H9 (cell line): ENCODE results near the gene F13B. TPM values are rescaled to one million over a fixed set of nuclear protein-coding genes. Genes with fewer than 3 reads are reported as not detected.

Experiments used
- DNase-seq: peaks from one replicate; pipeline ENCODE4 v3.0.0-alpha.2; 2017
- H2AFZ ChIP-seq: one replicate; pipeline ENCODE4 v1.6.1; 2013; ENCODE audit warnings: mild to moderate bottlenecking, low read length, control low read depth, moderate library complexity
- H2AK5ac ChIP-seq: 2 replicates; pipeline ENCODE4 v1.6.1; 2013; ENCODE audit warnings: low read length, control low read depth, mixed read lengths; ENCODE audit not compliant: insufficient read length
- H2BK120ac ChIP-seq: one replicate; pipeline ENCODE4 v1.6.1; 2013; ENCODE audit warnings: low read depth, mild to moderate bottlenecking, low read length, control low read depth, inconsistent platforms; ENCODE audit not compliant: poor library complexity, severe bottlenecking
- H2BK12ac ChIP-seq: 2 replicates; pipeline ENCODE4 v1.6.1; 2013; ENCODE audit warnings: low read length, control low read depth, mixed read lengths, low read depth; ENCODE audit not compliant: insufficient read length
- H2BK15ac ChIP-seq: 2 replicates; pipeline ENCODE4 v1.6.1; 2013; ENCODE audit warnings: low read depth, low read length, control low read depth
- H2BK20ac ChIP-seq: one replicate; pipeline ENCODE4 v1.6.1; 2013; ENCODE audit warnings: low read depth, mild to moderate bottlenecking, low read length, control low read depth, inconsistent platforms; ENCODE audit not compliant: poor library complexity, severe bottlenecking
- H2BK5ac ChIP-seq: 2 replicates; pipeline ENCODE4 v1.6.1; 2013; ENCODE audit warnings: low read length, control low read depth, mixed read lengths; ENCODE audit not compliant: insufficient read length
- H3K14ac ChIP-seq: 2 replicates; pipeline ENCODE4 v1.6.1; 2013; ENCODE audit warnings: low read length, control low read depth; ENCODE audit not compliant: insufficient read depth
- H3K18ac ChIP-seq: 2 replicates; pipeline ENCODE4 v1.6.1; 2013; ENCODE audit warnings: low read depth, mild to moderate bottlenecking, mixed read lengths, low read length, control low read depth; ENCODE audit not compliant: insufficient read length
- H3K23ac ChIP-seq: 2 replicates; pipeline ENCODE4 v1.6.1; 2013; ENCODE audit warnings: low read length, control low read depth, mixed read lengths, low read depth; ENCODE audit not compliant: insufficient read length
- H3K23me2 ChIP-seq: 2 replicates; pipeline ENCODE4 v1.6.1; 2013; ENCODE audit warnings: low read depth, mild to moderate bottlenecking, mixed read lengths, low read length, control low read depth; ENCODE audit not compliant: insufficient read length, poor library complexity, severe bottlenecking
- H3K27ac ChIP-seq: 2 replicates; pipeline ENCODE4 v1.5.1; 2013; ENCODE audit warnings: low read length, control low read depth, mixed read lengths, low read depth; ENCODE audit not compliant: insufficient read length
- H3K27me3 ChIP-seq: 2 replicates; pipeline ENCODE4 v1.6.1; 2013; ENCODE audit warnings: low read length, control low read depth, inconsistent platforms; ENCODE audit not compliant: insufficient read depth
- H3K4ac ChIP-seq: 2 replicates; pipeline ENCODE4 v1.6.1; 2013; ENCODE audit warnings: low read depth, mild to moderate bottlenecking, control low read depth, inconsistent platforms, low read length, moderate library complexity
- H3K4me1 ChIP-seq: 2 replicates; pipeline ENCODE4 v1.6.1; 2013; ENCODE audit warnings: low read length, control low read depth, inconsistent platforms; ENCODE audit not compliant: insufficient read depth
- H3K4me2 ChIP-seq: 2 replicates; pipeline ENCODE4 v1.6.1; 2013; ENCODE audit warnings: low read length, control low read depth, mixed read lengths; ENCODE audit not compliant: insufficient read length, insufficient read depth
- H3K56ac ChIP-seq: 2 replicates; pipeline ENCODE4 v1.6.1; 2013; ENCODE audit warnings: low read depth, mild to moderate bottlenecking, mixed read lengths, low read length, control low read depth; ENCODE audit not compliant: insufficient read length
- H3K79me1 ChIP-seq: 2 replicates; pipeline ENCODE4 v1.6.1; 2013; ENCODE audit warnings: low read depth, mild to moderate bottlenecking, moderate library complexity, low read length, control low read depth, inconsistent platforms; ENCODE audit not compliant: insufficient read depth, poor library complexity, severe bottlenecking
- H3K79me2 ChIP-seq: 2 replicates; pipeline ENCODE4 v1.6.1; 2013; ENCODE audit warnings: low read length, control low read depth, inconsistent platforms; ENCODE audit not compliant: insufficient read depth
- H3K9ac ChIP-seq: 2 replicates; pipeline ENCODE4 v1.6.1; 2013; ENCODE audit warnings: low read length, control low read depth, mixed read lengths; ENCODE audit not compliant: insufficient read length; ENCODE audit errors: extremely low read depth
- H3K9me3 ChIP-seq: one replicate; pipeline ENCODE4 v1.6.1; 2013; ENCODE audit warnings: low read depth, low read length, inconsistent platforms; ENCODE audit not compliant: control insufficient read depth
- H3T11ph ChIP-seq: one replicate; pipeline ENCODE4 v1.6.1; 2013; ENCODE audit warnings: mild to moderate bottlenecking, low read length, control low read depth, inconsistent platforms
- H4K20me1 ChIP-seq: one replicate; pipeline ENCODE4 v1.6.1; 2013; ENCODE audit not compliant: control insufficient read depth, insufficient read length, insufficient read depth
- H4K5ac ChIP-seq: 2 replicates; pipeline ENCODE4 v1.6.1; 2013; ENCODE audit warnings: low read depth, mild to moderate bottlenecking, mixed read lengths, low read length, control low read depth; ENCODE audit not compliant: insufficient read length
- H4K8ac ChIP-seq: replicated peaks from 2 replicates; pipeline ENCODE4 v1.6.1; 2013; ENCODE audit warnings: low read length, control low read depth, mixed read lengths, low read depth; ENCODE audit not compliant: insufficient read length
- H4K91ac ChIP-seq: 2 replicates; pipeline ENCODE4 v1.6.1; 2013; ENCODE audit warnings: low read depth, mild to moderate bottlenecking, moderate library complexity, mixed read lengths, low read length, control low read depth; ENCODE audit not compliant: insufficient read length
- H3K27ac Mint-ChIP-seq, 3 experiments: 2 replicates in 2 of 3; 3 replicates in 1 of 3; pipeline ENCODE4 v1.8.0; 2020 to 2021; ENCODE audit warnings: mixed read lengths in 3 of 3, mild to moderate bottlenecking in 1 of 3, moderate library complexity in 1 of 3
- H3K27me3 Mint-ChIP-seq: 2 replicates; pipeline ENCODE4 v1.8.0; 2021; ENCODE audit warnings: low read depth, mild to moderate bottlenecking, moderate library complexity, mixed read lengths
- H3K36me3 Mint-ChIP-seq, 3 experiments: 2 replicates in 2 of 3; 3 replicates in 1 of 3; pipeline ENCODE4 v1.8.0; 2020 to 2021; ENCODE audit warnings: low read depth in 3 of 3, mixed read lengths in 3 of 3; ENCODE audit not compliant: insufficient read depth in 1 of 3
- H3K4me1 Mint-ChIP-seq, 2 experiments: 2 replicates each; pipeline ENCODE4 v1.8.0; 2020; ENCODE audit warnings: mixed read lengths in 2 of 2
- H3K4me3 Mint-ChIP-seq, 2 experiments: 2 replicates in 1 of 2; 3 replicates in 1 of 2; pipeline ENCODE4 v1.8.0; 2020 to 2021; ENCODE audit warnings: mild to moderate bottlenecking in 2 of 2, mixed read lengths in 2 of 2, moderate library complexity in 1 of 2
- H3K9me3 Mint-ChIP-seq, 2 experiments: 2 replicates in 1 of 2; 3 replicates in 1 of 2; pipeline ENCODE4 v1.8.0; 2020; ENCODE audit warnings: mild to moderate bottlenecking in 2 of 2, mixed read lengths in 2 of 2, moderate library complexity in 1 of 2
- total RNA-seq: library from RNA; stranded (reverse); gene quantifications from 2 replicates; pipeline ENCODE4 v1.2.1, GENCODE V29; 2021
- TF ChIP-seq, protein P1 (sequence below): fragments of 200-600 bp; sonication (generic); conservative IDR thresholded peaks from 3 replicates; pipeline ENCODE4 v1.8.0; 2021; ENCODE audit warnings: antibody characterized with exemption, mild to moderate bottlenecking

Gene F13B
- total RNA-seq, 1 experiment from 2014 or later: not detected

DNA sequence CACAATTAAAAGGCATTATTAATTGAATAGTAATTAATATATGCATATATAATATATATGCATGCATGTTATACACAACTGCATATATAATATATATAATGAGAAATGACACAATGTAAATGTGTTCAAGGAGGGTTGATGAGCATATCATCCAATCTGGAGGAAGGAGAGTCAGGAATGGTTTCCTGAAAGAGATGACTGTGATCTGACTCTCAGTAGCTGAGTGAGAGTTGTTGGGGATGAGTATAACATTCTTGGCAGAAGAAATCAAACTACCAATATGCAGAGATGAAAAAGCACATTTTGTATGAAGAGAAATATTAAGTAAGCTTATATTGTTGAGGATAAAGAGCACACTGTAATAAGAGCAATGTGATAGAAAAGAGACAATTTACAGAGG is 37.3 kb downstream of the F13B start:
- Histone ChIP-seq H3K9ac (no peak overlapping the region), H3K9me3 (no peaks in the 10 kb centered on the region), H3K23me2 (no peaks in the 10 kb centered on the region), H3K27ac (no peak overlapping the region), H4K8ac (no peak overlapping the region), H2BK5ac (no peak overlapping the region), H2BK15ac (no peak overlapping the region), H3T11ph (no peak overlapping the region), H2BK20ac (no peak overlapping the region), H3K23ac (no peak overlapping the region), H4K20me1 (no peaks in the 10 kb centered on the region), H3K79me1 (no peaks in the 10 kb centered on the region), H3K56ac (no peak overlapping the region), H3K4me2 (no peak overlapping the region), H3K79me2 (no peaks in the 10 kb centered on the region), H2AFZ (no peak overlapping the region), H4K5ac (no peak overlapping the region), H3K27me3 (no peaks in the 10 kb centered on the region), H3K18ac (no peak overlapping the region), H3K14ac (no peak overlapping the region), H4K91ac (no peak overlapping the region), H2BK120ac (no peak overlapping the region), H2AK5ac (no peak overlapping the region), H2BK12ac (no peak overlapping the region), H3K4ac (no peak overlapping the region), H3K4me1 (no peaks in the 10 kb centered on the region)
- H3K4me1 Mint-ChIP-seq: no peaks in the 10 kb centered on the region
- H3K27me3 Mint-ChIP-seq: no peaks in the 10 kb centered on the region
- H3K27ac Mint-ChIP-seq: no peak overlapping the region
- H3K36me3 Mint-ChIP-seq: no peaks in the 10 kb centered on the region
- no peaks in the 10 kb centered on the region for H3K9me3 Mint-ChIP-seq
- no peak overlapping the region for H3K4me3 Mint-ChIP-seq
- TF ChIP-seq, protein P1, sequence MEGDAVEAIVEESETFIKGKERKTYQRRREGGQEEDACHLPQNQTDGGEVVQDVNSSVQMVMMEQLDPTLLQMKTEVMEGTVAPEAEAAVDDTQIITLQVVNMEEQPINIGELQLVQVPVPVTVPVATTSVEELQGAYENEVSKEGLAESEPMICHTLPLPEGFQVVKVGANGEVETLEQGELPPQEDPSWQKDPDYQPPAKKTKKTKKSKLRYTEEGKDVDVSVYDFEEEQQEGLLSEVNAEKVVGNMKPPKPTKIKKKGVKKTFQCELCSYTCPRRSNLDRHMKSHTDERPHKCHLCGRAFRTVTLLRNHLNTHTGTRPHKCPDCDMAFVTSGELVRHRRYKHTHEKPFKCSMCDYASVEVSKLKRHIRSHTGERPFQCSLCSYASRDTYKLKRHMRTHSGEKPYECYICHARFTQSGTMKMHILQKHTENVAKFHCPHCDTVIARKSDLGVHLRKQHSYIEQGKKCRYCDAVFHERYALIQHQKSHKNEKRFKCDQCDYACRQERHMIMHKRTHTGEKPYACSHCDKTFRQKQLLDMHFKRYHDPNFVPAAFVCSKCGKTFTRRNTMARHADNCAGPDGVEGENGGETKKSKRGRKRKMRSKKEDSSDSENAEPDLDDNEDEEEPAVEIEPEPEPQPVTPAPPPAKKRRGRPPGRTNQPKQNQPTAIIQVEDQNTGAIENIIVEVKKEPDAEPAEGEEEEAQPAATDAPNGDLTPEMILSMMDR: no peak
- no peak for DNase-seq
